ENCODE measurements around the gene GREB1L. TPM values are rescaled to one million over a fixed set of nuclear protein-coding genes. Genes with fewer than 3 reads are reported as not detected.

The GREB1L gene
- total and polyA plus RNA-seq, 12 donors: 0.39 to 4.9 (median 1.3) TPM

GRCh38 chr18:21439431-21439846 is 197.4 kb downstream of the GREB1L start:
- Histone ChIP-seq H3K27ac (no peak overlapping the region), H3K27me3 (peaks cover 4% of the 10 kb centered on the region), H3K4me1 (replicated peaks in 1 of 2) (no peaks in the 10 kb centered on the region), H3K9me3 (replicated peaks in 1 of 3) (no peaks in the 10 kb centered on the region), H3K4me3 (no peak overlapping the region), H3K36me3 (replicated peaks in 1 of 2) (no peaks in the 10 kb centered on the region)
- TF ChIP-seq, protein P1, sequence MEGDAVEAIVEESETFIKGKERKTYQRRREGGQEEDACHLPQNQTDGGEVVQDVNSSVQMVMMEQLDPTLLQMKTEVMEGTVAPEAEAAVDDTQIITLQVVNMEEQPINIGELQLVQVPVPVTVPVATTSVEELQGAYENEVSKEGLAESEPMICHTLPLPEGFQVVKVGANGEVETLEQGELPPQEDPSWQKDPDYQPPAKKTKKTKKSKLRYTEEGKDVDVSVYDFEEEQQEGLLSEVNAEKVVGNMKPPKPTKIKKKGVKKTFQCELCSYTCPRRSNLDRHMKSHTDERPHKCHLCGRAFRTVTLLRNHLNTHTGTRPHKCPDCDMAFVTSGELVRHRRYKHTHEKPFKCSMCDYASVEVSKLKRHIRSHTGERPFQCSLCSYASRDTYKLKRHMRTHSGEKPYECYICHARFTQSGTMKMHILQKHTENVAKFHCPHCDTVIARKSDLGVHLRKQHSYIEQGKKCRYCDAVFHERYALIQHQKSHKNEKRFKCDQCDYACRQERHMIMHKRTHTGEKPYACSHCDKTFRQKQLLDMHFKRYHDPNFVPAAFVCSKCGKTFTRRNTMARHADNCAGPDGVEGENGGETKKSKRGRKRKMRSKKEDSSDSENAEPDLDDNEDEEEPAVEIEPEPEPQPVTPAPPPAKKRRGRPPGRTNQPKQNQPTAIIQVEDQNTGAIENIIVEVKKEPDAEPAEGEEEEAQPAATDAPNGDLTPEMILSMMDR (IDR thresholded peaks at IDR 0.05): no peak
- TF ChIP-seq POLR2A (IDR thresholded peaks at IDR 0.05): no peak
- DNase-seq: no peak
- WGBS, 4 donors: 50 to 78% (median 67%) methylated on average over 4 of the region's 4 CpGs
- intact Hi-C loops (cut with DNase I): no loop called here

DNA sequence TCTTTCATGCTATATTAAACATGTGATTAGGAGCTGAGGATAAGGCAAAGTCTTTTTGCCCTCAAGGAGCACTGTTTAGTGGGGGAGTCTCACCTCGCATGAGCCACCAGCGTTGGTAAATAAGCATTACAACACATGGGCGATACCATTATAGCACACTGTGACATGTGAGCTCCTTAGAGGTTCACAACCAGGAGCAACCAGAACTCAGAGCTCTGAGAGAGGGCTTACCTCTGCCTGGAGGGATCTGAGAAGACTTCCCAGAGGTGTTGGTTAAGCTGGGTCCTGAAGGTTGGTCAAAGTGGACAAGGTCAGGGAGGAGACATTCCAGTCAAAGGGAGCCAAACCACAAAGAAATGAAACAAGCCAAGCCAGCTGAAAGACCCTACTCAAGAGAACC is 199.6 kb downstream of the GREB1L start:
- Histone ChIP-seq H3K36me3 (replicated peaks in 1 of 2) (no peaks in the 10 kb centered on the region), H3K4me3 (no peak overlapping the region), H3K27ac (no peak overlapping the region), H3K27me3 (no peaks in the 10 kb centered on the region), H3K9me3 (replicated peaks in 1 of 3) (no peaks in the 10 kb centered on the region), H3K4me1 (replicated peaks in 1 of 2) (no peaks in the 10 kb centered on the region)
- 64 to 92% (median 86%) methylated on average over 3 of the region's 3 CpGs for WGBS, 4 donors
- intact Hi-C loops (cut with DNase I): loop anchor here in 1 of 2 donors (5.0 to 10.0 kb wide), 2 partner anchors 67 to 244 kb away; no protein-coding TSS in a partner anchor
- TF ChIP-seq, protein P1 (IDR thresholded peaks at IDR 0.05): no peak
- no peak for TF ChIP-seq POLR2A (IDR thresholded peaks at IDR 0.05)
- no peak for DNase-seq

DNA sequence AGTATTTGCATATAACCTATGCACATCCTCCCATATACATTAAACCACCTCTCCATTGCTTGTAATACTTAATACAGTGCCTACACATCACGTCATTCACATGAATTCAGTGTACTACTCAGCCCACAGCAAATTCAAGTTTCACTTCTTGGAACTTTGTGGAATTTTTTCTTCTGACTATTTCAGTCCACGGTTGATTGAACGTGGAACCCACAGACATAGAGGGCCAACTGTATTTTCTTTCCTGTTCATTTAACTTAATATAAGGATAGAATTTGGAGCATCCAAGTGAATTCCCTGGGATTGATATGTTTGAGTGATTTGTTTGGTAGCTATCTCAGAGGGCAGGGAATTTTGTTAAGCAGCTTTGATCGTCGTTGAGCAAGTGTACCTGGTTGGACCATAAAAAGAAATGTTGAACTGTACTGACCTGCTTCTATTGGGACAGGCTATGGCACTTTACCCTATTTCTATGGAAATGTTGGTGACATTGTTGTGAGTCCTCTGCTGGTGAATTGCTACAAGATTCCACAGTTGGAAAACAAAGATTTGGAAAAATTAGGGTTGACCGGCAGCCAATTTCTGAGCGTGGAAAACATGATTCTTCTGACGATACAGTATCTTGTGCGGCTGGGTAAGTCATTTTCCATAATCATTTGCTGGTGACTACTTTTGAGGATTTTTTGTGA is 201.9 kb downstream of the GREB1L start:
- TF ChIP-seq, protein P1 (IDR thresholded peaks at IDR 0.05): no peak
- no peak for TF ChIP-seq POLR2A (IDR thresholded peaks at IDR 0.05)

GRCh38 chr18:21444465-21445212 is 202.6 kb downstream of the GREB1L start:
- H3K9me3 ChIP-seq (replicated peaks in 1 of 3): no peaks in the 10 kb centered on the region
- no peaks in the 10 kb centered on the region for H3K36me3 ChIP-seq (replicated peaks in 1 of 2)
- TF ChIP-seq, protein P1 (IDR thresholded peaks at IDR 0.05): peak; percentile 41 to 68 (median 60)
- TF ChIP-seq POLR2A (IDR thresholded peaks at IDR 0.05): no peak
- no peaks in the 10 kb centered on the region for H3K4me1 ChIP-seq (replicated peaks in 1 of 2)
- WGBS, 4 donors: 73 to 77% (median 74%) methylated on average over 6 of the region's 6 CpGs
- DNase-seq: peak in 6 of 7 donors; percentile 24 to 58 (median 34)
- no peak overlapping the region for H3K27ac ChIP-seq
- H3K27me3 ChIP-seq: no peaks in the 10 kb centered on the region
- no peak overlapping the region for H3K4me3 ChIP-seq
- intact Hi-C loops (cut with DNase I): loop anchor here (5.0 to 10.0 kb wide), 2 partner anchors 70 to 247 kb away; no protein-coding TSS in a partner anchor

More for the DNA sequence above, 201.9 kb downstream of the GREB1L start:
- WGBS, 4 donors: 60 to 70% (median 66%) methylated on average over 9 of the region's 9 CpGs
- intact Hi-C loops (cut with DNase I): loop anchor here in 1 of 2 donors (5.0 to 10.0 kb wide), 2 partner anchors 69 to 247 kb away; no protein-coding TSS in a partner anchor
- Histone ChIP-seq H3K27ac (no peak overlapping the region), H3K9me3 (replicated peaks in 1 of 3) (no peaks in the 10 kb centered on the region), H3K4me3 (no peak overlapping the region), H3K36me3 (replicated peaks in 1 of 2) (no peaks in the 10 kb centered on the region), H3K27me3 (no peaks in the 10 kb centered on the region), H3K4me1 (replicated peaks in 1 of 2) (no peaks in the 10 kb centered on the region)
- DNase-seq: no peak

Data from adrenal gland (tissue), 12 donors.